IPS-18a (cell line): ENCODE measurements around the gene SMCHD1.
"Not testable (repeated sequence)": the region's sequence is repeated elsewhere in the genome, so short reads cannot be mapped to it uniquely, and the experiment has no call there.

Experiments
- H3K27ac ChIP-seq: one replicate; pipeline ENCODE4 v1.5.1; 2013; ENCODE audit warnings: low read length
- H3K27me3 ChIP-seq: one replicate; pipeline ENCODE4 v1.6.1; 2013; ENCODE audit warnings: mild to moderate bottlenecking, low read length; ENCODE audit not compliant: control insufficient read depth, insufficient read depth
- H3K36me3 ChIP-seq: one replicate; pipeline ENCODE4 v1.6.1; 2013; ENCODE audit warnings: low read depth, low read length; ENCODE audit not compliant: control insufficient read depth
- H3K4me1 ChIP-seq: one replicate; pipeline ENCODE4 v1.6.1; 2013; ENCODE audit warnings: low read depth, low read length; ENCODE audit not compliant: control insufficient read depth
- H3K4me3 ChIP-seq: one replicate; pipeline ENCODE4 v1.5.1; 2013; ENCODE audit warnings: low read length
- H3K9ac ChIP-seq: one replicate; pipeline ENCODE4 v1.6.1; 2013; ENCODE audit warnings: mild to moderate bottlenecking, low read length, moderate library complexity
- H3K9me3 ChIP-seq: one replicate; pipeline ENCODE4 v1.6.1; 2013; ENCODE audit warnings: low read depth, low read length; ENCODE audit not compliant: control insufficient read depth

The SMCHD1 gene

GRCh38 chr18:2797951-2798350 is 142.4 kb downstream of the SMCHD1 start:
- Histone ChIP-seq H3K27me3 (no peaks in the 10 kb centered on the region), H3K9ac (no peak overlapping the region), H3K9me3 (no peaks in the 10 kb centered on the region), H3K4me1 (peaks cover 3% of the 10 kb centered on the region), H3K27ac (no peak overlapping the region), H3K4me3 (no peak overlapping the region), H3K36me3 (peaks cover 31% of the 10 kb centered on the region)

GRCh38 chr18:2799369-2799768 is 143.8 kb downstream of the SMCHD1 start:
- peaks cover 31% of the 10 kb centered on the region for H3K36me3 ChIP-seq
- no peak overlapping the region for H3K27ac ChIP-seq
- H3K4me1 ChIP-seq, result no peaks in the 10 kb centered on the region
- no peak overlapping the region for H3K9ac ChIP-seq
- H3K27me3 ChIP-seq, result no peaks in the 10 kb centered on the region
- H3K4me3 ChIP-seq, result no peak overlapping the region
- H3K9me3 ChIP-seq, result no peaks in the 10 kb centered on the region

GRCh38 chr18:2805970-2806943 is 150.7 kb downstream of the SMCHD1 start:
- H3K4me1 ChIP-seq, result no peaks in the 10 kb centered on the region
- H3K27me3 ChIP-seq, result no peaks in the 10 kb centered on the region
- peaks cover 6% of the 10 kb centered on the region for H3K36me3 ChIP-seq
- H3K9me3 ChIP-seq, result no peaks in the 10 kb centered on the region
- no peak overlapping the region for H3K27ac ChIP-seq
- no peak overlapping the region for H3K4me3 ChIP-seq
- no peak overlapping the region for H3K9ac ChIP-seq

GRCh38 chr18:2808640-2809039 is 153.1 kb downstream of the SMCHD1 start:
- H3K9ac ChIP-seq, H3K36me3 ChIP-seq, H3K27ac ChIP-seq, H3K4me3 ChIP-seq, H3K9me3 ChIP-seq, H3K4me1 ChIP-seq, H3K27me3 ChIP-seq: not testable (repeated sequence)

GRCh38 chr18:2809666-2810183 is 154.2 kb downstream of the SMCHD1 start:
- H3K4me3 ChIP-seq, H3K4me1 ChIP-seq, H3K9ac ChIP-seq, H3K27me3 ChIP-seq, H3K27ac ChIP-seq, H3K36me3 ChIP-seq, H3K9me3 ChIP-seq: not testable (repeated sequence)

- Histone ChIP-seq H3K27me3 (no peaks in the 10 kb centered on the region), H3K9me3 (no peaks in the 10 kb centered on the region), H3K9ac (no peak overlapping the region), H3K27ac (no peak overlapping the region), H3K4me1 (peaks cover under 1% of the 10 kb centered on the region), H3K36me3 (no peaks in the 10 kb centered on the region), H3K4me3 (no peak overlapping the region)
Measured at GRCh38 chr18:2811416-2811815, 155.9 kb downstream of the SMCHD1 start.

GRCh38 chr18:2814928-2815327 is 159.4 kb downstream of the SMCHD1 start:
- H3K4me1 ChIP-seq, result peaks cover 3% of the 10 kb centered on the region
- no peak overlapping the region for H3K4me3 ChIP-seq

GRCh38 chr18:2818281-2818680 is 162.8 kb downstream of the SMCHD1 start:
- Histone ChIP-seq H3K4me3 (no peak overlapping the region), H3K36me3 (no peaks in the 10 kb centered on the region), H3K27me3 (no peaks in the 10 kb centered on the region), H3K9me3 (no peaks in the 10 kb centered on the region), H3K27ac (no peak overlapping the region), H3K4me1 (peaks cover 3% of the 10 kb centered on the region), H3K9ac (no peak overlapping the region)

More at GRCh38 chr18:2814928-2815327, 159.4 kb downstream of the SMCHD1 start:
- H3K27me3 ChIP-seq, result no peaks in the 10 kb centered on the region
- H3K36me3 ChIP-seq, result no peaks in the 10 kb centered on the region
- H3K9ac ChIP-seq, result no peak overlapping the region
- no peak overlapping the region for H3K27ac ChIP-seq
- no peaks in the 10 kb centered on the region for H3K9me3 ChIP-seq

GRCh38 chr18:2821695-2822094 is 166.2 kb downstream of the SMCHD1 start:
- H3K27ac ChIP-seq, result no peak overlapping the region
- no peaks in the 10 kb centered on the region for H3K4me1 ChIP-seq
- no peaks in the 10 kb centered on the region for H3K36me3 ChIP-seq
- no peaks in the 10 kb centered on the region for H3K27me3 ChIP-seq
- H3K4me3 ChIP-seq, result no peak overlapping the region
- no peak overlapping the region for H3K9ac ChIP-seq
- H3K9me3 ChIP-seq, result no peaks in the 10 kb centered on the region

- H3K4me3 ChIP-seq, result no peak overlapping the region
- H3K9ac ChIP-seq, result no peak overlapping the region
- H3K27me3 ChIP-seq, result no peaks in the 10 kb centered on the region
- H3K4me1 ChIP-seq, result no peaks in the 10 kb centered on the region
- no peaks in the 10 kb centered on the region for H3K9me3 ChIP-seq
- H3K27ac ChIP-seq, result no peak overlapping the region
- H3K36me3 ChIP-seq, result no peaks in the 10 kb centered on the region
Measured at GRCh38 chr18:2822213-2822921, 166.8 kb downstream of the SMCHD1 start.

GRCh38 chr18:2823202-2823601 is 167.7 kb downstream of the SMCHD1 start:
- H3K9ac ChIP-seq, result no peak overlapping the region
- H3K27ac ChIP-seq, result no peak overlapping the region
- no peaks in the 10 kb centered on the region for H3K27me3 ChIP-seq
- no peak overlapping the region for H3K4me3 ChIP-seq
- no peaks in the 10 kb centered on the region for H3K4me1 ChIP-seq
- H3K9me3 ChIP-seq, result no peaks in the 10 kb centered on the region
- no peaks in the 10 kb centered on the region for H3K36me3 ChIP-seq
